T47D (cell line): Measurements from ENCODE around the gene SP7.

Experiments
- DNase-seq, 2 experiments: peaks; one replicate each; pipeline versions ENCODE4 v3.0.0 to v3.0.0-alpha.2; 2011 to 2012; ENCODE audit warnings: low read depth in 1 of 2, low spot score in 1 of 2
- JUND ChIP-seq: IDR thresholded peaks from 2 replicates; pipeline ENCODE4 v1.6.1; 2012; ENCODE audit warnings: low read depth
- in situ Hi-C: cut with HindIII; loops from 2 replicates; pipeline ENCODE4 v1.10.0; 2016; ENCODE audit warnings: low sequenced_read_pairs, low pct_unique_long_range_greater_than_20kb

SP7 gene

GRCh38 chr12:53295891-53296219 is 40.3 kb downstream of the SP7 start:
- no peak for TF ChIP-seq JUND
- no peak for DNase-seq
- in situ Hi-C loops: no loop called here

GRCh38 chr12:53295070-53295890 is 40.9 kb downstream of the SP7 start, which contains the start of gene PFDN5:
PFDN5 (plus strand) TSS chr12:53295542; CDS start chr12:53295568, 26 bp downstream.
- no peak for TF ChIP-seq JUND
- DNase-seq: peak; percentile 86 to 94
- in situ Hi-C loops: no loop called here

GRCh38 chr12:53292426-53292825 is 43.7 kb downstream of the SP7 start:
- TF ChIP-seq JUND: no peak
- in situ Hi-C loops: no loop called here
- DNase-seq: no peak

- in situ Hi-C loops: no loop called here
- no peak for DNase-seq
- no peak for TF ChIP-seq JUND
These were observed 45.5 kb downstream of the SP7 start for GRCh38 chr12:53290661-53291060.

GRCh38 chr12:53289891-53290290 is 46.3 kb downstream of the SP7 start:
- TF ChIP-seq JUND: no peak
- DNase-seq: no peak
- in situ Hi-C loops: no loop called here

GRCh38 chr12:53288322-53288721 is 47.8 kb downstream of the SP7 start:
- no peak for DNase-seq

GRCh38 chr12:53287741-53288216 is 48.4 kb downstream of the SP7 start:
- DNase-seq: peak; percentile 70 to 71
- no peak for TF ChIP-seq JUND
- in situ Hi-C loops: no loop called here

More at GRCh38 chr12:53288322-53288721, 47.8 kb downstream of the SP7 start:
- no peak for TF ChIP-seq JUND
- in situ Hi-C loops: no loop called here

- TF ChIP-seq JUND: no peak
- DNase-seq: no peak
- in situ Hi-C loops: no loop called here
These were observed 49.7 kb downstream of the SP7 start for GRCh38 chr12:53286448-53286847.

GRCh38 chr12:53279888-53280498 is 56.2 kb downstream of the SP7 start:
- in situ Hi-C loops: no loop called here
- no peak for TF ChIP-seq JUND
- DNase-seq: peak in 1 of 2 experiments; percentile 61

GRCh38 chr12:53279283-53279869 is 56.8 kb downstream of the SP7 start:
- DNase-seq: no peak
- no peak for TF ChIP-seq JUND
- in situ Hi-C loops: no loop called here

- DNase-seq: no peak
- TF ChIP-seq JUND: no peak
- in situ Hi-C loops: no loop called here
These were observed 58.2 kb downstream of the SP7 start for GRCh38 chr12:53277981-53278380.
